ENCODE measurements around the gene GPN2.
A peak's percentile ranks its signal among the peaks of the same experiment; 100 is the strongest.

The GPN2 gene

GRCh38 chr1:26909951-26910342 is 19.9 kb upstream of the GPN2 start:
- TF ChIP-seq TARDBP (IDR thresholded peaks at IDR 0.05) = no peak
- TF ChIP-seq LEF1 (IDR thresholded peaks at IDR 0.05; ENCODE audit: borderline replicate concordance) = no peak
- no peak for TF ChIP-seq ARNT (IDR thresholded peaks at IDR 0.05)
- TF ChIP-seq ELF4 (IDR thresholded peaks at IDR 0.05) = no peak
- TF ChIP-seq FOXK2 (IDR thresholded peaks at IDR 0.05) = no peak
- POLR2A ChIA-PET = interaction anchor here (1.0 to 1.3 kb wide), 3 partner anchors 10 to 45 kb away, joined by 3 to 4 read pairs (median 4); partner anchors contain the start of genes GPATCH3 and GPN2
- CTCF ChIA-PET = no interaction called here

GRCh38 chr1:26907071-26907917 is 17.2 kb upstream of the GPN2 start:
- TF ChIP-seq FOXA1 (IDR thresholded peaks at IDR 0.05) = no peak
- no peak for TF ChIP-seq FOXM1 (IDR thresholded peaks at IDR 0.05; ENCODE audit: borderline replicate concordance)
- TF ChIP-seq NFRKB (IDR thresholded peaks at IDR 0.05) = no peak
- no peak for TF ChIP-seq HDGF (IDR thresholded peaks at IDR 0.05; ENCODE audit: borderline replicate concordance)
- no peak for TF ChIP-seq SUZ12 (IDR thresholded peaks at IDR 0.05)
- TF ChIP-seq L3MBTL2 (conservative IDR thresholded peaks at IDR 0.05) = no peak
- no peak for TF ChIP-seq FOXK2 (IDR thresholded peaks at IDR 0.05)
- no peak for TF ChIP-seq LEF1 (IDR thresholded peaks at IDR 0.05; ENCODE audit: borderline replicate concordance)
- CTCF ChIA-PET = no interaction called here
- POLR2A ChIA-PET = interaction anchor here (1.6 kb wide), 1 partner anchor 17 kb away, joined by 7 read pairs; the partner anchor contains the start of gene GPN2
- no peak for DNase-seq (ENCODE audit: extremely low spot score)

More at GRCh38 chr1:26909951-26910342, 19.9 kb upstream of the GPN2 start:
- no peak for DNase-seq (ENCODE audit: extremely low spot score)

- POLR2A ChIA-PET = interaction anchor here (0.7 to 4.1 kb wide), 20 partner anchors 8 to 911 kb away, joined by 3 to 64 read pairs (median 4); partner anchors contain the start of genes GPN2, NR0B2 and NUDC
- TF ChIP-seq SUZ12 (IDR thresholded peaks at IDR 0.05) (no peak), NFRKB (IDR thresholded peaks at IDR 0.05) (no peak), FOXA1 (IDR thresholded peaks at IDR 0.05) (no peak), BHLHE40 (IDR thresholded peaks at IDR 0.05; ENCODE audit: borderline replicate concordance) (no peak), ELF4 (IDR thresholded peaks at IDR 0.05) (no peak), TARDBP (IDR thresholded peaks at IDR 0.05) (no peak), ARNT (IDR thresholded peaks at IDR 0.05) (no peak), ZNF384 (IDR thresholded peaks at IDR 0.05) (no peak), HDGF (IDR thresholded peaks at IDR 0.05; ENCODE audit: borderline replicate concordance) (no peak), L3MBTL2 (conservative IDR thresholded peaks at IDR 0.05) (no peak), FOXM1 (IDR thresholded peaks at IDR 0.05; ENCODE audit: borderline replicate concordance) (no peak)
- no peak for DNase-seq (ENCODE audit: extremely low spot score)
- CTCF ChIA-PET = no interaction called here
Measured at GRCh38 chr1:26900815-26901511, 10.9 kb upstream of the GPN2 start.

DNA sequence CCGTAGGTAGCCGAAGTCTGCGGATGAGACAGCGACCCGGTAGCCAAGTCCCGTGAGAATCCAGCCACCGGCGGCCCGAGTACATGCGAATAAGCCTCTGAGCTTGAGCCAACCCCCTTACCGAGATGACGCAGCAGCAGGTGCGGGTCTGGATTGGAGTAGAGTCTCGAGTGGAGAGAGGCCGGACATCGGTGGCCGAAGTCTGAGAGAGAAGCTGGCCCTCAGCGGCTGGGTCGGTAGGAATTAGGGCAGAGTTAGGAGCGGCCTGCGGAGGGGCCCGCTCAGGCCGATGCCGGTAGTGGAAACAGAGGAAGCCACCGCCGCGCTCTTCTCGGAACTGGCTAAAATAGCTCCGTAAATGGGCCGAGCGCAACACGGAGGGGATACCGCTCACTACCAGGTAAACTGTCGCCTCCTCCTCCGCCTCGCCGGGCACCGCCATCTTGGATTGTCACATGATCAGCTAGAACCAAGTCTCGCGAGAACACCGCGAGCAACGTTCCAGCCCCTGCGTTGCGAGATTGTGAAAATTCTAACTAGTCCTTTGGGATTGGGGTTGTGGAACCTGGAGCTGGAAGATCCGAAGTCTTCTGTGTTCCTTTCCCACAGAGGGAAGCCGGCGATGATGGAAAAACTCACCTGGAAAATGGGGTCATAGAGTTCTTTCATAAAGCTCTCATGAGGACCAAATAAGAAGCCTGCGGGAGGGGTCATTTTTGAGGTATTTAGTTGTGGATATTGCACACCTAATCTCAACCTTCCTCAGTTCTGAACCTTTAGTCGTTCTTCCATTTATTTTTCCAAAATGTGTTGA is 10.1 kb upstream of the GPN2 start, which contains the start of gene GPATCH3:
GPATCH3 (minus strand) TSS at position 467 of the 814 bp plus-strand sequence; CDS start at position 442, 25 bp downstream.
- peak; percentile 84 for TF ChIP-seq ELF4 (IDR thresholded peaks at IDR 0.05)
- TF ChIP-seq ARNT (IDR thresholded peaks at IDR 0.05) = no peak
- 0 out of 2 replicates have a peak, but pooled peaks have one; percentile 11 for TF ChIP-seq FOXM1 (IDR thresholded peaks at IDR 0.05; ENCODE audit: borderline replicate concordance)
- no peak for TF ChIP-seq PKNOX1 (IDR thresholded peaks at IDR 0.05)
- no peak for TF ChIP-seq FOXK2 (IDR thresholded peaks at IDR 0.05)
- TF ChIP-seq SP1 (IDR thresholded peaks at IDR 0.05) = peak; percentile 76; the same call in 1 of the 2 replicates
- peak; percentile 84 for TF ChIP-seq NFRKB (IDR thresholded peaks at IDR 0.05)
- ChIA-PET POLR2A (interaction anchor here (0.6 to 4.1 kb wide), 21 partner anchors 8 to 912 kb away, joined by 3 to 64 read pairs (median 4); partner anchors contain the start of genes GPN2, NR0B2 and NUDC), CTCF (no interaction called here)
- DNase-seq (ENCODE audit: extremely low spot score) = peak; percentile 94

DNA sequence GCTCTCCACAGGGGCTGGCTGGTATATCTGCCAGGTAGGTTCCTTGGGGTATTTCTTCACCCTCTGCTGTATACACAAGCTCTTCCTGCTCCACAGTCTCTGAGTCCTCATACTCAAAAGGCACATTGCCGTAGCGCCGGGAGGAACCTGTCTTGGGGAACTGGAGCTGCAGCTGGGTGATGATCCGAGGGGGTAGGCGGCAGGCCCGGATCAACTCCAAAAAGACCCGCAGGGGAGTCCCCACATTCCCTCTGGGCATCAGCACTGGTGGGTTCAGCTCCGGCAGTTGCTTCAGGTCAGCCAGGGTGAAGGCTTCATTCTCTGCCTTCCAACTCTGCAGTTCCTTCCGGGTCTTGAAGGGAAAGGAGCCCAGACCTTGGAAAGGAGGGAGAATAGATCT is 7.3 kb upstream of the GPN2 start:
- ChIA-PET CTCF (no interaction called here), POLR2A (interaction anchor here (1.4 to 4.1 kb wide), 2 partner anchors 17 to 32 kb away, joined by 3 to 31 read pairs; partner anchors contain the start of gene NR0B2)
- TF ChIP-seq FOXK2 (IDR thresholded peaks at IDR 0.05) (no peak), L3MBTL2 (conservative IDR thresholded peaks at IDR 0.05) (no peak), PKNOX1 (IDR thresholded peaks at IDR 0.05) (no peak), NFRKB (IDR thresholded peaks at IDR 0.05) (no peak), FOXM1 (IDR thresholded peaks at IDR 0.05; ENCODE audit: borderline replicate concordance) (no peak), BHLHE40 (IDR thresholded peaks at IDR 0.05; ENCODE audit: borderline replicate concordance) (no peak), SUZ12 (IDR thresholded peaks at IDR 0.05) (no peak), ARNT (IDR thresholded peaks at IDR 0.05) (no peak), CTBP1 (IDR thresholded peaks at IDR 0.05; ENCODE audit: borderline replicate concordance) (no peak), LEF1 (IDR thresholded peaks at IDR 0.05; ENCODE audit: borderline replicate concordance) (no peak), TARDBP (IDR thresholded peaks at IDR 0.05) (no peak), SP1 (IDR thresholded peaks at IDR 0.05) (no peak)
- no peak for DNase-seq (ENCODE audit: extremely low spot score)

DNA sequence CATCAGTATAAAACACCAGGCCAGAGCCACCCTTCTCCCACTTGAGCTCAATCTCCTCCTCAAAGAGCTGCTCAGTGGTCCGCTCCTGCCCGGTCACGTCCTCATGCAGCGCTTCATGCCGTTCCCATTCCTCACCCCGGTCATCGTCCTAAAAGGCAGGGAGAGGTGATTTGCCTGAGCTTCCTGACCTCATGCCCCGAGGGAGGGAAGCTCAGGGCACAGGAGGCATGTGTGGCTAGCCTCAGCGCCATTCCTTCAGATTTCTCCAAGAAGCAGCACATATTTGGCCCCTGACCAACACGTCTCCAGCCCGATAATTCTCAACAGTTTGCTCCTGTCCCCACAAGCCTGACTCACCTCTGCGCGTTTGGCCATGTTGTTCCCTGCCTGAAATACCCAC is 4.2 kb upstream of the GPN2 start:
- no peak for DNase-seq (ENCODE audit: extremely low spot score)
- ChIA-PET POLR2A (no interaction called here), CTCF (no interaction called here)
- no peak for TF ChIP-seq SUZ12 (IDR thresholded peaks at IDR 0.05)
- no peak for TF ChIP-seq LEF1 (IDR thresholded peaks at IDR 0.05; ENCODE audit: borderline replicate concordance)
- TF ChIP-seq FOXK2 (IDR thresholded peaks at IDR 0.05) = no peak
- no peak for TF ChIP-seq SP1 (IDR thresholded peaks at IDR 0.05)
- no peak for TF ChIP-seq NFRKB (IDR thresholded peaks at IDR 0.05)
- no peak for TF ChIP-seq HDGF (IDR thresholded peaks at IDR 0.05; ENCODE audit: borderline replicate concordance)
- TF ChIP-seq CTBP1 (IDR thresholded peaks at IDR 0.05; ENCODE audit: borderline replicate concordance) = no peak
- no peak for TF ChIP-seq PKNOX1 (IDR thresholded peaks at IDR 0.05)
- TF ChIP-seq TARDBP (IDR thresholded peaks at IDR 0.05) = no peak
- no peak for TF ChIP-seq FOXM1 (IDR thresholded peaks at IDR 0.05; ENCODE audit: borderline replicate concordance)
- TF ChIP-seq ARNT (IDR thresholded peaks at IDR 0.05) = no peak
- no peak for TF ChIP-seq BHLHE40 (IDR thresholded peaks at IDR 0.05; ENCODE audit: borderline replicate concordance)
- TF ChIP-seq FOXA1 (IDR thresholded peaks at IDR 0.05) = no peak
- no peak for TF ChIP-seq ELF4 (IDR thresholded peaks at IDR 0.05)
- no peak for TF ChIP-seq L3MBTL2 (conservative IDR thresholded peaks at IDR 0.05)
- TF ChIP-seq ZNF384 (IDR thresholded peaks at IDR 0.05) = no peak

Data from HEK293T (cell line).